MM.1S (cell line): ENCODE data around the gene BMPR1A.

Source experiments
- DNase-seq: peaks from one replicate; pipeline ENCODE4 v3.0.0-alpha.2; 2015
- H2AFZ ChIP-seq: fragments of 300-600 bp; sonication (generic); 2 replicates; pipeline ENCODE4 v1.6.0; 2016; ENCODE audit warnings: antibody characterized with exemption, low read length
- H3F3A ChIP-seq: fragments of 300-600 bp; sonication (generic); 2 replicates; pipeline ENCODE4 v1.6.1; 2016; ENCODE audit warnings: mild to moderate bottlenecking, antibody characterized with exemption, low read length, moderate library complexity, mixed read lengths; ENCODE audit not compliant: insufficient read depth
- H3K27ac ChIP-seq: fragments of 300-600 bp; sonication (generic); 2 replicates; pipeline ENCODE4 v1.5.1; 2016; ENCODE audit warnings: mild to moderate bottlenecking, low read length
- H3K27me3 ChIP-seq: fragments of 300-600 bp; sonication (generic); replicated peaks from 2 replicates; pipeline ENCODE4 v1.6.0; 2016; ENCODE audit warnings: low read length; ENCODE audit not compliant: insufficient read depth
- H3K36me3 ChIP-seq: fragments of 300-600 bp; sonication (generic); replicated peaks from 2 replicates; pipeline ENCODE4 v1.6.1; 2016; ENCODE audit warnings: mild to moderate bottlenecking, low read length, mixed read lengths; ENCODE audit not compliant: insufficient read depth
- H3K4me1 ChIP-seq: fragments of 300-600 bp; sonication (generic); 2 replicates; pipeline ENCODE4 v1.6.1; 2016; ENCODE audit warnings: low read length, mixed read lengths
- H3K4me2 ChIP-seq: fragments of 300-600 bp; sonication (generic); 2 replicates; pipeline ENCODE4 v1.6.0; 2016; ENCODE audit warnings: low read depth, low read length
- H3K4me3 ChIP-seq: fragments of 300-600 bp; sonication (generic); 2 replicates; pipeline ENCODE4 v1.5.1; 2016; ENCODE audit warnings: low read length, mixed read lengths
- H3K79me2 ChIP-seq: fragments of 300-600 bp; sonication (generic); 2 replicates; pipeline ENCODE4 v1.6.1; 2016; ENCODE audit warnings: mixed run types, low read length, mixed read lengths
- H3K9ac ChIP-seq: fragments of 300-600 bp; sonication (generic); 2 replicates; pipeline ENCODE4 v1.6.1; 2016; ENCODE audit warnings: low read length, mixed read lengths
- H3K9me2 ChIP-seq: fragments of 300-600 bp; sonication (generic); replicated peaks from 2 replicates; pipeline ENCODE4 v1.6.1; 2016; ENCODE audit warnings: mild to moderate bottlenecking, low read length, mixed read lengths; ENCODE audit not compliant: insufficient read depth
- H3K9me3 ChIP-seq: fragments of 300-600 bp; sonication (generic); replicated peaks from 2 replicates; pipeline ENCODE4 v1.6.1; 2016; ENCODE audit warnings: mild to moderate bottlenecking, low read length, mixed read lengths; ENCODE audit not compliant: insufficient read depth
- H4K20me1 ChIP-seq: fragments of 300-600 bp; sonication (generic); 2 replicates; pipeline ENCODE4 v1.6.1; 2016; ENCODE audit warnings: mild to moderate bottlenecking, low read length, moderate library complexity, mixed read lengths; ENCODE audit not compliant: insufficient read depth
- CTCF ChIP-seq: fragments of 300-600 bp; sonication (generic); IDR thresholded peaks from 2 replicates; pipeline ENCODE4 v1.5.1; 2016; ENCODE audit warnings: antibody characterized with exemption, low read length, mixed read lengths
- EZH2 ChIP-seq: fragments of 300-600 bp; sonication (generic); optimal IDR thresholded peaks from 2 replicates; pipeline ENCODE3; 2017; ENCODE audit warnings: low read depth, mild to moderate bottlenecking, antibody characterized with exemption, low read length, mixed read lengths
- EZH2phosphoT487 ChIP-seq: fragments of 300-600 bp; sonication (generic); IDR thresholded peaks from 2 replicates; pipeline ENCODE4 v1.6.1; 2018; ENCODE audit warnings: antibody characterized with exemption, low read length

Gene BMPR1A

DNA sequence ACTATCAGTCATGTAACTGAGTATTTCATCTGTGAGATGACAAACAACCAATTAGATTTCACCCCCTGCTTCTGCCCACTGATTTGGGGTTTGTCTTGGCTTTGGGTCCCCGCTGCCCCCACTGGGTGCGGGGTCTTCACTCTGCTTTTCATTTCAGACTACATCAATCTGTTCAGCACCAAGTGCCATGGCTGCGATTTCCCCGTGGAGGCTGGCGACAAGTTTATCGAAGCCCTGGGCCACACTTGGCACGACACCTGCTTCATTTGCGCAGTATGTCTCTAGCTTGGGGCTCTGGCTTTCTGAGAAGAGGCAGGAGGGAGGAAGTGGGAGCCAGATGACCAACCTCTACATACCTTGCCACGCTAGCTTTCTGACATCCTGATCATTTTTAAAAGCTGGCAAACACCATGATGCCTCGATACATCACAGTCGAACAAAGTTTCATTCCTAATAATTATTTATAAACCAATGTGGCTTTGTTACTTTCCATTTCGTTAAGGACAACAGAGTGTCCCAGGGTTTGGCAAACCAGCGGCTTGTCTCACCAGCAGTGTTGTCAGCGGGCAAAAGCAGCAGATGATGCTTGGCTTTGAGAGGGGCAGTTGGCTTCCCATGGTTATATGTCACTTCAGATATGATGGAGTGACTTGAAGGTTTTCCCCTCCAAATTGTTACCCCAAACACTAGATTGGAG, 30.3 kb upstream of the BMPR1A start:
- H3K27ac ChIP-seq: no peak overlapping the region
- H3F3A ChIP-seq: no peaks in the 10 kb centered on the region
- no peaks in the 10 kb centered on the region for H3K36me3 ChIP-seq
- no peak overlapping the region for H3K4me2 ChIP-seq
- no peaks in the 10 kb centered on the region for H3K79me2 ChIP-seq
- H3K9me3 ChIP-seq: no peaks in the 10 kb centered on the region
- no peak overlapping the region for H3K9ac ChIP-seq
- no peak overlapping the region for H3K4me3 ChIP-seq
- H3K4me1 ChIP-seq: no peaks in the 10 kb centered on the region
- H3K27me3 ChIP-seq: no peaks in the 10 kb centered on the region
- no peak overlapping the region for H2AFZ ChIP-seq
- no peaks in the 10 kb centered on the region for H3K9me2 ChIP-seq
- DNase-seq: no peak
- no peaks in the 10 kb centered on the region for H4K20me1 ChIP-seq
- TF ChIP-seq CTCF (no peak), EZH2phosphoT487 (no peak), EZH2 (no peak)

DNA sequence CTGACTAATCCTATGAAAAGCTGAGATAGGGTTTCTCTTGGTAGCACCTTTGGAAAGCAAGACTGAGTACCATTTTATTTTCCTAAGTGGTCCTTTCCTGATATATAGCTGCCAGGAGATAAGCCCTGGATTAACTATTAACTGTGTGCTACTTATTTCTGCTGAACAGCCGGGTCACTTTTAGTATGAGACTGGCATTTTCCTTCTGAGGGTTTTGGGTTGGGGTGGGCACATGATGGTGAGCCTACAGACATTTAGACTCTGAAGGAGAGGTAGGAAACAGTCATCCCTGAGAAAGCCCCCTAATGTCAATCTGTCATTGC, 29.8 kb upstream of the BMPR1A start:
- no peaks in the 10 kb centered on the region for H3K9me2 ChIP-seq
- H3K4me3 ChIP-seq: no peak overlapping the region
- no peaks in the 10 kb centered on the region for H3K27me3 ChIP-seq
- H3K9me3 ChIP-seq: no peaks in the 10 kb centered on the region
- H3K4me2 ChIP-seq: no peak overlapping the region
- no peak overlapping the region for H3K9ac ChIP-seq
- no peaks in the 10 kb centered on the region for H4K20me1 ChIP-seq
- no peak for TF ChIP-seq CTCF
- no peak for TF ChIP-seq EZH2phosphoT487
- no peak for TF ChIP-seq EZH2
- DNase-seq: no peak
- no peak overlapping the region for H3K27ac ChIP-seq
- no peaks in the 10 kb centered on the region for H3K4me1 ChIP-seq
- H3F3A ChIP-seq: no peaks in the 10 kb centered on the region
- no peak overlapping the region for H2AFZ ChIP-seq
- no peaks in the 10 kb centered on the region for H3K36me3 ChIP-seq
- H3K79me2 ChIP-seq: no peaks in the 10 kb centered on the region

- Histone ChIP-seq H3K4me3 (no peak overlapping the region), H3F3A (no peaks in the 10 kb centered on the region), H3K36me3 (no peaks in the 10 kb centered on the region), H2AFZ (no peak overlapping the region), H3K79me2 (no peaks in the 10 kb centered on the region), H3K4me1 (no peaks in the 10 kb centered on the region), H3K27ac (no peak overlapping the region), H3K9me3 (no peaks in the 10 kb centered on the region), H3K9me2 (no peaks in the 10 kb centered on the region), H3K27me3 (no peaks in the 10 kb centered on the region), H4K20me1 (no peaks in the 10 kb centered on the region), H3K4me2 (no peak overlapping the region), H3K9ac (no peak overlapping the region)
- TF ChIP-seq EZH2phosphoT487 (no peak), CTCF (no peak), EZH2 (no peak)
- DNase-seq: no peak
These were observed 28.9 kb upstream of the BMPR1A start for GRCh38 chr10:86727470-86727869.
